K562 treated with DMSO at 1 percent for 12 hours (cell line): ENCODE data around the gene KTN1. TPM values are rescaled to one million over a fixed set of nuclear protein-coding genes. Genes with fewer than 3 reads are reported as not detected.

Experiments used
- total RNA-seq: library from RNA; unstranded; fragments of 300-600 nt; gene quantifications from 2 replicates; pipeline ENCODE4 v1.2.3, GENCODE V29; 2022; ENCODE audit not compliant: insufficient read depth

The KTN1 gene
- total RNA-seq, result 20.8 and 48.5 TPM in 2 replicates

GRCh38 chr14:55579724-55580469 is at the start of gene KTN1:
Gene KTN1 (plus strand): TSS chr14:55580207. CDS start chr14:55612049, 31,842 bp downstream.

Other genes with a start within 250 kb of the KTN1 start
- 1.2 and 3.1 TPM in 2 replicates for gene ATG14, start 168.4 kb upstream of the KTN1 start, total RNA-seq
- not detected in 2 replicates for gene TBPL2, start 139.6 kb upstream of the KTN1 start, total RNA-seq